MG63 (cell line): ENCODE measurements around the gene BUB3. TPM values are rescaled to one million over a fixed set of nuclear protein-coding genes. Genes with fewer than 3 reads are reported as not detected.
"Not testable (repeated sequence)": the region's sequence is repeated elsewhere in the genome, so short reads cannot be mapped to it uniquely, and the experiment has no call there.

Experiments
- DNase-seq: peaks from one replicate; pipeline ENCODE4 v3.0.0-alpha.2; 2020
- H3K27me3 ChIP-seq: fragments of 250-450 bp; sonication (Bioruptor Pico); 2 replicates; pipeline ENCODE4 v1.5.1; 2020; ENCODE audit warnings: mild to moderate bottlenecking, moderate library complexity
- H3K36me3 ChIP-seq: fragments of 250-450 bp; sonication (Bioruptor Pico); 2 replicates; pipeline ENCODE4 v1.5.1; 2020; ENCODE audit warnings: mild to moderate bottlenecking, moderate library complexity
- H3K4me3 ChIP-seq: fragments of 250-450 bp; sonication (Bioruptor Pico); 2 replicates; pipeline ENCODE4 v1.5.1; 2020; ENCODE audit warnings: mild to moderate bottlenecking, moderate library complexity
- H3K9me3 ChIP-seq: fragments of 250-450 bp; sonication (Bioruptor Pico); 2 replicates; pipeline ENCODE4 v1.5.1; 2020; ENCODE audit warnings: mild to moderate bottlenecking, moderate library complexity
- total RNA-seq: library from RNA; depleted of rRNA; stranded (reverse); fragments of >200 nt; shearing (Covaris generic); gene quantifications from 2 replicates; pipeline ENCODE4 v1.2.3, GENCODE V29; 2014; ENCODE audit warnings: low replicate concordance

Gene BUB3
- total RNA-seq, 1 experiment from 2014 or later, result 222 TPM

DNA sequence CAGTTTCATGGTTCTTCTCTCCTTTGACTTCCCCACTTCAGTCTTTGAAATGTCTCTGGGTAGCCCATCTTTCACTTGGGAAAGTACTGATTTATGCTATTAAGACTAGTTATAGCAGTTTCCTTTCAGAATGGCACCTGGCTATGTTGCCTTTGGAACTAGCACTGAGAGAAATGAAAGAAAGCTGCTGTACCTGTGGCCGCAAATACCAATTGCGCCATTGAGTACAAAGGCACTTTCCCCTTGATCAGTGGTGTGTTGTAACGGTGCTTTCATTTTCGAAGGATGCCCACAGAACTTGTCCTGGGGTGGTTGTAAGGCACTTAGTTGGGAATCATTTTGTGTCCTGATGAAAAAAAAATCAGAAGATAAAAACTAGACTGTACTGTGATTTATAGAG lies 16.8 kb downstream of the BUB3 start:
- no peaks in the 10 kb centered on the region for H3K27me3 ChIP-seq
- no peak overlapping the region for H3K4me3 ChIP-seq
- DNase-seq, result no peak
- H3K9me3 ChIP-seq, result no peaks in the 10 kb centered on the region
- peaks cover 72% of the 10 kb centered on the region for H3K36me3 ChIP-seq

DNA sequence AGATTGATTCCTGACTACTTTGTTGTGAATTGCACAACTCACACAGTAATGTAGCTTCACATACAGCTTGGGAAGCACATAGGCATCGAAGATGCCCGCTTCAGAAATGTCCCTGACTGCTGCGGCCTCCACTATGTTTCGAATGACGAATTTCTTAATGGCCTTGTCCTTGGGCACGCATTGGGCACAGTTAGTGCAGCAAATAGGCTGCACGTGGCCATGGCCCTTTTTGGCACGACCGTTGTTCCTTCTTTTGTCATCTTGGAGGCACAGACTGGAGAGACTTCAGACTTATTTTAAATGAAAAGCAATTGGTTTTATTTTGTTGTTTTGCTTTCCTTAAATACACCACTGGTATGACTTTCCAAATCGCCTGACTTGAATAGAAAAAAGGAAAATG lies 17.4 kb downstream of the BUB3 start:
- DNase-seq, H3K9me3 ChIP-seq, H3K27me3 ChIP-seq, H3K4me3 ChIP-seq: not testable (repeated sequence)
- peaks cover 72% of the 10 kb centered on the region for H3K36me3 ChIP-seq

DNA sequence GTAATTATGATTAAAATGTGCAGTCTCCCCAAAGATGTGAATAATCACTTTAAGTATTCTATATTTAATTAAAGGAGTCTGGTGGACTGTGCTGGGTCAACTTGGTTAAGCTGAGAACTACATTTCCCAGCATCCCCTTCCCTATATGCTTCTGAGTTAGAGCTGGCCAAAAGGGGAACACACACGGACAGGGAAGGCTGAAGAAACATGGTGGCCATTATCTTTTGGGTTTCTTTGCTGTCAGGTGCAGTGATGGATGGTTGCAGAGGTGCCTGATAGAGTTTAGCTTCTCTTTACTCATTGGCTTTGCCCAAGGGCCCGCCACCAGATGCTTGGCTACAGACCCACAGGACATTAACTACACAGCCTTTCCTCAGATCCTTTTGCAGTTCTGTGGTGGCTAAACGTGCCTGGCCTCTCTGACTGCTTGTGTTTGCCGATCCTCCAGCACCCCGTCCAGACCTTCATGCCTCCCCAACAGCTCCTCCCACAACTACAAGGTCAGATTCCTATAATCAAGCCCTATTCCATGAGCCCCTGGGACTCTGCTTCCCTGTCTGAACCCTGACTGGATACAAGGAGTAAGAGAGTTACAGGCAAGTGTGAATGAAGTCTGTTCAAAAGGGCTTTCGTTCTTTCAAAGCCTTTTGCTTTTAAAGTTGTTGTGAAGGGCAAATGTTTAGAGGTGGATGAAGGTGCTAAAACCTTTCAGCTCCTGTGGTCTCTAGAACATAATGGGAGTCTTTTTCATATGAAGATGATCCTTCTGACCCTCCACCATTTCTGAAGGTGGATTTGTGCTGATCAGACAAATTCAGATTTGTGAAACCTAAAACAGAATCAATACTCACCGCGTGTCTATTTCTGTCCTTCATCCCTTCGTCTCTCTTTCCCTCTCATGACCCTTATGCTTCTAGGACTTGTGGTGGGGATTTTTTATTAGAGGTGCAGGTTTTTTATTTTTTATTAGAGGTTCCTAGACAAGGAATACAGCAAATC lies 21.5 kb downstream of the BUB3 start:
- H3K9me3 ChIP-seq, result no peaks in the 10 kb centered on the region
- no peak for DNase-seq
- H3K36me3 ChIP-seq, result peaks cover 61% of the 10 kb centered on the region
- no peak overlapping the region for H3K4me3 ChIP-seq
- no peaks in the 10 kb centered on the region for H3K27me3 ChIP-seq

DNA sequence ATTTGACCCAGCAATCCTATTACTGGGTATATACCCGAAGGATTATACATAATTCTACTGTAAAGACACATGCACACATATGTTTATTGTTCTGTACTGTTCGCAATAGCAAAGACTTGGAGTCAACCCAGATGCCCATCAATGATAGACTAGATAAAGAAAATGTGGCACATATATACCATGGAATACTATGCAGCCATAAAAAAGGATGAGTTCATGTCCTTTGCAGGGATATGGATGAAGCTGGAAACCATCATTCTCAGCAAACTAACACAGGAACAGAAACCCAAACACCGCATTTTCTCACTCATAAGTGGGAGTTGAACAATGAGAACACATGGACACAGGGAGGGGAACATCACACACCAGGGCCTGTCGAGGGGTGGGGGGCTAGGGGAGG lies 24.2 kb downstream of the BUB3 start:
- H3K4me3 ChIP-seq, H3K9me3 ChIP-seq, H3K27me3 ChIP-seq, DNase-seq: not testable (repeated sequence)
- peaks cover 52% of the 10 kb centered on the region for H3K36me3 ChIP-seq

DNA sequence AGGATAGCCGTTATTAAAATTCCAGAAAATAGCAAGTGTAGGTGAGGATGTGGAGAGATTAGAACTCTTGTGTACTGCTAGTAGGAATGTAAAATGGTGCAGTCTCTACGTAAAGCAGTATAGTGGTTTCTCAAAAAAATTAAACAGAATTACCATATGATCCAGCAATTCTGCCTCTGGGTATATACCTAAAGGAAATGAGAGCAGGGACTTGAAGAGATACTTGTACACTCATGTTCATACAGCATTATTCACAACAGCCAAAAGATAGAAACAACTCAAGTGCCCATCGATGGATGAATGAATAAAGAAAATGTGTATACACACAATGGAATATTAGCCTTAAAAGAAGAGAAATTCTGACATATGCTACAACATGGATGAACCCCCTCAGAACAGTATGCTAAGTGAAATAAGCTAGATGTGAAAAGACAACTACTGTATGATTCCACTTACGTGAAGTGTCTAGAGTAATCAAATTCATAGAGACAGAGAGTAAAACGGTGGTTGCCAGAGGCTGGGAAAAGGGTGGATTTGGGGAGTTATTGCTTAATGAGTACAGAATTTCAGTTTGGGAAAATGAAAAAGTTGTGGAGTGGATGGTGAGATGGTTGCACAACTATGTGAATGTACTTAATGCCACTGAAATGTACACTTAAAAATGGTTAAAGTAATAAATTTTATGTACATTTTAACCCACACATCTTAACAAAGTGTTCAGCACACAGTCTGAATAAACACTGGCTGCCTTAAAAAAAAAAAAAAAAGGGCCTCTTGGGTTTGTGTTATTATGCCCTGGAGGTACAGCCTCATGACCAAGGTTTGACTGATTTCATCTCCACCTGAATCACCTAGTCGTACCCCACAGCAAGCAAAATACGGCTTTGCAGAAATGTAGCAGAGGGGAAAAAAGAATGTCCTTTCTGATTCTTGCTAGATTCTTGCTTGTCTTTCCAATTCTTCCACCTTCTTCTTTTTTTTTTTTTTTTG lies 26.2 kb downstream of the BUB3 start:
- Histone ChIP-seq H3K36me3 (peaks cover 54% of the 10 kb centered on the region), H3K4me3 (no peak overlapping the region), H3K9me3 (peaks cover 10% of the 10 kb centered on the region), H3K27me3 (no peaks in the 10 kb centered on the region)
- no peak for DNase-seq

DNA sequence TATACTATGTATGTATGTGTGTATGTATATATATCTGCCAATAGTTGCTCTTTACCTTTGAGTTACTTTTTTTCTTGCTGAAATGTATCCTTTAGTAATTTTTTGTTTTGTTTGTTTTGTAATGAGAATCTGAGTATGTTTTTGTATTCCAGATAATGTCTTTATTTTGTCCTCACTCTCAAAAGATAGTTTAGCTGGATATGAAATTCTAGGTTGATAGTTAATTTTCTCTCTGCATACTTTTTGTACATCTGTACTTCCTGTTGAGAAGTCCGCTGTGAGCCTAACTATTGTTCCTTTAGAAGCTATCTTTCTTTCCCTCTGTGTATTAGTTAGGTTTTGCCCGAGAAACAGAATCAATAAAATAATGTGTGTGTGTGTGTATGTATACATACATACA lies 29.5 kb downstream of the BUB3 start:
- H3K27me3 ChIP-seq, result no peaks in the 10 kb centered on the region
- H3K36me3 ChIP-seq, result peaks cover 39% of the 10 kb centered on the region
- H3K4me3 ChIP-seq, result no peak overlapping the region
- peaks cover 10% of the 10 kb centered on the region for H3K9me3 ChIP-seq
- DNase-seq, result no peak

DNA sequence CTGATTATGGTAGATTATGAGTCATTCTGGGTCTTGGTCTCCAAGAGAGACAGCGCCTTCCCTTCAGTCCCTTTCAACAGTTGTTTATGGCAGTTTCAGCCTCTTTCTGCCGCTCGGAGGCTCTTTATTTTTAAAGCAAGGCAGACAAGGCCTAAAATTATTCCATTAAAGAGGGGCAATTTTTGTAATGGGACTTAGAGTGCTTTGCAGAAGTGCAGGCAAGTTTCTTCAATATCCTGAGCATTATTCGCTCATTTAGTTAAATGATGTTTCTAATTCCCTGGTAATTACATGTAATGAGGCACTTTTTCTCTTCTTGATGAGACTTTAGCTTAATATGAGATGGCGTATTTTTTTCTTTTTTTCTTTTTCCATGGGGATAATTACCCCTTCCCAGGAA lies 33.6 kb downstream of the BUB3 start:
- DNase-seq, result no peak

DNA sequence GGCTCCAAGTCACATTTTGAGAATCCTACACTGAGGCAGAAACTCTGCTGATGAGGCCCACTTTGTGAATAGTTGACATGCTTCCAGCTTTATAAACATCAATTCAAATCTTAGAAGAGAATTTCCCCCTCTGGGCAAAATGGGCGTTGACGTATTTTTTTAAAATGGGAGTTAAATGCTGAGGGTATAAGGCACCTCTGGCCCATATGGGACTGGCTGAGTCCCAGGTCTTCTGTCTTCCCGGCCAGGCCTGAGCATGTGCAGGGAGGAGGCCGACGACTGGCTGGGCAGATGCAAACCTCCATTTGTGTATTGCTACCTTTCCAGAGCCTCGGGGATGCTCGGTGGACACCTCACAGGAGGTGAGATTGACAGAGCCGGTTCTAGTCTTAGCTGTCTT lies 37.7 kb downstream of the BUB3 start:
- Histone ChIP-seq H3K27me3 (no peaks in the 10 kb centered on the region), H3K4me3 (no peak overlapping the region), H3K36me3 (peaks cover under 1% of the 10 kb centered on the region), H3K9me3 (no peaks in the 10 kb centered on the region)
- no peak for DNase-seq

More for the DNA sequence above, 33.6 kb downstream of the BUB3 start:
- Histone ChIP-seq H3K4me3 (no peak overlapping the region), H3K36me3 (peaks cover 36% of the 10 kb centered on the region), H3K27me3 (no peaks in the 10 kb centered on the region), H3K9me3 (peaks cover 10% of the 10 kb centered on the region)

DNA sequence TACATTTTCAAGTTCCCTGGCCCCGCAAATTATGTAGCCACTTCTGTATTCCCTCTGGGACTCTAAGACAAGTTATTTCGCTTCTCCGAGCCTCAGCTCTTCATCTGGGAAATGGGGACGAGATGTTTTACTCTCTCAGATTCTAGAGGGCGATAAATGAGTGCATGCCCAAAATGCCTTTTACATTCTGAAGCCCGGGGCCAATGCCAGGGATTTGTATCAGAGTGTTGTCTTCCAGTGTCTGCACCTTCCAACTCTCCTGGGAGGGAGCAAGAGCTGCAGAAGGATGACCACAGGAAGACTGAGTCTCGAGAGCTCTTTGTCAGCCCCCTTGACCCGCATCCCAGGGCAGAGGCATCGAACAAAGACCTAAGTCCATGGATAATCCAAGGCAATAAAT lies 39.9 kb downstream of the BUB3 start:
- no peak overlapping the region for H3K4me3 ChIP-seq
- no peak for DNase-seq
- H3K9me3 ChIP-seq, result no peaks in the 10 kb centered on the region
- no peaks in the 10 kb centered on the region; the same call in none of the 2 replicates for H3K36me3 ChIP-seq
- H3K27me3 ChIP-seq, result no peaks in the 10 kb centered on the region

DNA sequence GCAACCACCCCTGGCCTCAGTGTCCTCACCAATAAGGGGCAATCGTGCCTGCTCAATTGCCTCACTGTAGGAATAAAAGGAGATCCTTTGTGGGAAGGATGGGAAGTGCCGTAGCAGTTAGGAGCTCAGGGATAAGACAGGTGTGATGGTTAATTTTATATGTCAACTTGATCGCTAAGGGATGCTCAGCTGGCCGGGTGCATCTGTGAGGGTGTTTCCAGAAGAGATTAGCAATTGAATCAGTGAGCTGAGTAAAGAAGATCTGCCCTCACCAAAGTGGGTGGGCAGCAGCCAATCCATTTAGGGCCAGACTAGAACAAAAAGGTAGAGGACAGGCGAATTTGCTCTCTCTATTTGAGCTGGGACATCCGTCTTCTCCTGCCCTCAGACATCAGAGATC lies 46.3 kb downstream of the BUB3 start:
- Histone ChIP-seq H3K4me3 (no peak overlapping the region), H3K27me3 (no peaks in the 10 kb centered on the region), H3K9me3 (no peaks in the 10 kb centered on the region), H3K36me3 (no peaks in the 10 kb centered on the region)
- DNase-seq, result no peak

DNA sequence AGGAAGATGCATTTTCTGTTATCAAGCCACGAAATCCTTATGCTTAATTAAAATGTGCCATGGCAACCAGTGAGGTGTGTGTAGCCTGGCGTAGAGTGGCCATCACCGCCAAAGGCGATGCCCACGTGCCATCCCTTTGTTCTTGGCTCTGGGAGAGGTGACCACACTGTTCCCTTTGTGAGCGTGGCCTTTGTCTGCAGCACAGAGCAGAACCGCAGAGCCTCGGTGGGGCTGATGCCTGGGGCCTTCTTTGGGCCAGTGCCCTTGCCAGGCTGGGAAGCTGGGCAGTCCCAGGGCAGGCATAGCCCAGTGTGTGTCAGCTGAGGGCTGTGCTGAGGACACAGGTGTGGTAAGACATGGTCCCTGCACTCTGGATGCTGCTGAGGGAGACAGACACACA lies 48.3 kb downstream of the BUB3 start:
- Histone ChIP-seq H3K4me3 (no peak overlapping the region), H3K9me3 (no peaks in the 10 kb centered on the region; the same call in 1 of the 2 replicates), H3K27me3 (no peaks in the 10 kb centered on the region), H3K36me3 (no peaks in the 10 kb centered on the region)
- DNase-seq, result no peak

DNA sequence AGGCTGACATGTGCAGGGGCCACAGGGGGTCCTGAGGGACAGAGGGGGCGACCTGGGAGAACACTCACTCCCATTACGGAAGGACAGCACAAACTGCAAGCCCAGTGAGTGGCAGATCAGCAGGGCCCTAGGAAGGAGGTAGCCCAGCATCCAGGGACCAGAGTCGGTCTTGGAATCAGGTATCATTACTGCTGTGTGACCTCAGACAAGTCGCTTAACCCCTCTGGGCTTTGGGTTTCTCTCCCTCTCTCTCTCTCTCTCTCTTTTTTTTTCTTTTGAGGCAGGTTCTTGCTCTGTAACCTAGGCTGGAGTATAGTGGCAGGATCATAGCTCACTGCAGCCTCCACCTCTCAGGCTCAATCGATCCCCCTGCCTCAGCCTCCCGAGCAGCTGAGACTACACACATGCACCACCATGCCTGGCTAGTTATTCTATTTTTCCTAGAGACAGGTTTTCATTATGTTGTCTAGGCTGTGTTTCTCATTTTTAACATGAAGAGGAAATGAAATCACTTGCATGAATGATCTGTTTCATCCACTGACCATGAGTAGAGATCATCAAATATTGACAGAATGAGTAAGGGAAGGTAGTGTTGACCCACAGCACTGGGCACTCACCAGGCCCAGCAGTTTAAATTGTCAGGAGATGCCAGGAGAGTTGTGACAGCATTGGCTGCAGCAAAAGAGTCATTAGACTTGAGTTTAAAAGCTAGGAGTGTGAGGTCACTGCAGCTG lies 49.4 kb downstream of the BUB3 start:
- DNase-seq, result no peak
- peaks cover 2% of the 10 kb centered on the region; the same call in 1 of the 2 replicates for H3K36me3 ChIP-seq
- H3K4me3 ChIP-seq, result no peak overlapping the region

DNA sequence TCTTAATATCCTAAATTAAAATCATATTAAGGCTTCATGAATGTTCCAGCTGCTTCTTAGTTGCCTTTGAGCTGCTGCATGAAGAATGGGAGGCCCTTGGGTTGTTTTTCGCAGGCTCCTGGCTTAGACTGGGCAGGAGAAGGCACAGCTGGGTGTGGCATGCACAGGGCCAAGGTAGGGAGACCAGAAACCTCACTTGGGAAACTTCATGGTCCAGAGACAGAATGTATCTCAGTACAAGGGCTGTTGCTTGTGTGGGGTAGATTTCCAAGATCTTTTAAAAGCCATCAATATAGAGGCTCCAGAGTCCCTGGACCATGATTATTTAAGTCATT lies 49.9 kb downstream of the BUB3 start:
- no peaks in the 10 kb centered on the region for H3K27me3 ChIP-seq
- H3K36me3 ChIP-seq, result peaks cover 2% of the 10 kb centered on the region; the same call in 1 of the 2 replicates
- H3K9me3 ChIP-seq, result peaks cover 5% of the 10 kb centered on the region; the same call in 1 of the 2 replicates
- H3K4me3 ChIP-seq, result no peak overlapping the region
- DNase-seq, result no peak

More for the DNA sequence above, 49.4 kb downstream of the BUB3 start:
- Histone ChIP-seq H3K9me3 (peaks cover 5% of the 10 kb centered on the region; the same call in 1 of the 2 replicates), H3K27me3 (no peaks in the 10 kb centered on the region)

DNA sequence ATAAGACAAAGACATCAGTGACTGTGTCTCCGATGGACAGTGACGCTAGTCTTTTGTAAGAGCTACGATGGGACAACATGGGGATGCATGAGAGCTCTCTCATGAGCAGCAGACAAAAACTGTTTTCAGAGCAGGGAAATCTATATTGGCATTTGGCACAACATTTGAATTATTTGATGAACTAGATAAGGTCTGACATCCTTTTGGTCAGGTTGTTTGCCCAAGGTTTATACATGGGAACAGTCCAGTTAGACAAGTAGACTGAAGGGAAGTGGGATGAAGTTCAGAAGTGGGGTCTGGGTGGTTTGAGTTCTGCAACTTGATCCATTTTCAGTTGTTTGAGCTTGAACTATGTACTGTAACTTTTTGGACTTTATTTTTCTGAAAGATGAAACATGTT lies 50.8 kb downstream of the BUB3 start:
- Histone ChIP-seq H3K4me3 (no peak overlapping the region), H3K36me3 (peaks cover 2% of the 10 kb centered on the region; the same call in 1 of the 2 replicates), H3K27me3 (no peaks in the 10 kb centered on the region), H3K9me3 (peaks cover 5% of the 10 kb centered on the region; the same call in 1 of the 2 replicates)
- DNase-seq, result no peak

DNA sequence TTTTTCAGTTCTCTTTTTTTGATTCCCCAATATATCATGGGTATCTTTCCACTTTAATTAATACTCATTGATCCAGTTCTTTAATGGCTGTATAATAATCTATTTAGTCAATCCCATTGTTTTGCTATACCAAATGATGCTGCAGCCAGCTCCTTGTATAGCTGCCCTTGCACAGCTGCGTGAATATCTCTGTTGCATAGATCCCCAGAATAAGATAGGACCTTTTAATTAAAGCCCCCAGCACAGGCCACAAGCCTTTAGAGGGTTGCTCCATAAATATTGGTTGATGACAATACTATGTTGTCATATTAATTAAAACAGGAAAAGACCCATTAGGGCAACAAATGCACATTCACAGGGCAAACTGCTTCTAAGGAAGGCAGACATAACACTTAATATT lies 57.9 kb downstream of the BUB3 start:
- Histone ChIP-seq H3K36me3 (peaks cover 2% of the 10 kb centered on the region), H3K27me3 (no peaks in the 10 kb centered on the region), H3K9me3 (peaks cover 11% of the 10 kb centered on the region), H3K4me3 (no peak overlapping the region)
- no peak for DNase-seq

DNA sequence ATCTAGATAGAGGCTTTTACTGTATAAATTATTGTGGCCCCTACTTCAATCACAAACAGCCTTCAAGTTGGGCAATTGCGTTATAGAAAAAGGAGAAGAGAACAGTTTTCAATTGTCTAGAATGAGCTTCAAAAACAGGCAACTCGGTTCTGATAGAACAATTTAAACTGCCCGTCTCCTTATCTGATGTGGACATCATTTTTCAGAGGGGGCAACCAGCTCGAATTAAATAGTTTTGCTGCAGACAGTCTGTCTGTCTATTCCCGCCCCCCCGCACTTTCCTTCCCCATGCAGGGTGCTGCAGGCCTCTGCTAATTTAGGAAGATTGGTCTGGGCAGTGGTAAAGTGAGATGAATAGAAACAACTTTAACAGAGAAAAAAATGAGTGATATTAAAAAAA lies 58.4 kb downstream of the BUB3 start:
- no peak for DNase-seq
- peaks cover 11% of the 10 kb centered on the region for H3K9me3 ChIP-seq
- no peak overlapping the region for H3K4me3 ChIP-seq
- H3K27me3 ChIP-seq, result no peaks in the 10 kb centered on the region
- peaks cover 2% of the 10 kb centered on the region for H3K36me3 ChIP-seq
